H1 (cell line): ENCODE measurements around the gene PLPP4.

Experiments
- ATF2 ChIP-seq: IDR thresholded peaks from 2 replicates; pipeline ENCODE4 v1.6.1; 2012; ENCODE audit warnings: low read length, inconsistent platforms
- BCL11A ChIP-seq, 2 experiments: IDR thresholded peaks; one replicate each; pipeline ENCODE4 v1.6.1; 2011; ENCODE audit warnings: low read depth in 2 of 2, low read length in 2 of 2, mild to moderate bottlenecking in 2 of 2
- E2F6 ChIP-seq: IDR thresholded peaks from 2 replicates; pipeline ENCODE4 v1.6.1; 2012; ENCODE audit warnings: inconsistent platforms
- EP300 ChIP-seq, 2 experiments: IDR thresholded peaks; 1 replicate in 1 of 2; 2 replicates in 1 of 2; pipeline ENCODE4 v1.6.1; 2011 to 2012; ENCODE audit warnings: low read depth in 2 of 2, low read length in 2 of 2, mild to moderate bottlenecking in 2 of 2, borderline replicate concordance in 1 of 2, inconsistent platforms in 1 of 2, moderate library complexity in 1 of 2
- FOSL1 ChIP-seq: IDR thresholded peaks from 2 replicates; pipeline ENCODE4 v1.6.1; 2011; ENCODE audit warnings: mild to moderate bottlenecking, low read depth, low read length, moderate library complexity; ENCODE audit not compliant: insufficient read depth
- NRF1 ChIP-seq: IDR thresholded peaks from 2 replicates; pipeline ENCODE4 v1.6.1; 2011; ENCODE audit warnings: mild to moderate bottlenecking, low read depth, low read length, improper control_type of control experiment
- POLR2A ChIP-seq, 2 experiments: IDR thresholded peaks; 1 replicate in 1 of 2; 2 replicates in 1 of 2; pipeline ENCODE4 v1.6.1; 2011; ENCODE audit warnings: low read depth in 2 of 2, low read length in 2 of 2, mild to moderate bottlenecking in 2 of 2; ENCODE audit errors: control extremely low read depth in 1 of 2
- POU5F1 ChIP-seq: IDR thresholded peaks from 2 replicates; pipeline ENCODE4 v1.6.1; 2011; ENCODE audit warnings: low read depth, mild to moderate bottlenecking, low read length, moderate library complexity
- RNF2 ChIP-seq: fragments of 200-900, 300-1000 bp; sonication (generic); IDR thresholded peaks from 2 replicates; pipeline ENCODE4 v1.7.1; 2016; ENCODE audit warnings: borderline replicate concordance, low read depth, mild to moderate bottlenecking, antibody characterized with exemption, low read length; ENCODE audit not compliant: poor library complexity, severe bottlenecking; ENCODE audit errors: missing control alignments
- SUZ12 ChIP-seq: fragments of 200-600 bp; sonication (generic); IDR thresholded peaks from 2 replicates; pipeline ENCODE4 v1.6.1; 2012; ENCODE audit warnings: mild to moderate bottlenecking, inconsistent platforms, low read length, moderate library complexity, mixed read lengths
- TF ChIP-seq, protein P1 (sequence below), 3 experiments: IDR thresholded peaks; 1 replicate in 2 of 3; 2 replicates in 1 of 3; pipeline versions ENCODE4 v1.5.1 to v1.6.1; 2011; ENCODE audit warnings: low read length in 3 of 3, mild to moderate bottlenecking in 3 of 3, inconsistent platforms in 2 of 3, low read depth in 1 of 3, moderate library complexity in 1 of 3; ENCODE audit not compliant: insufficient read depth in 1 of 3; ENCODE audit errors: control extremely low read depth in 1 of 3
- TF ChIP-seq, protein P2 (sequence below): IDR thresholded peaks from 2 replicates; pipeline ENCODE4 v1.6.1; 2011; ENCODE audit warnings: low read length, improper control_type of control experiment

- TF ChIP-seq, protein P1, sequence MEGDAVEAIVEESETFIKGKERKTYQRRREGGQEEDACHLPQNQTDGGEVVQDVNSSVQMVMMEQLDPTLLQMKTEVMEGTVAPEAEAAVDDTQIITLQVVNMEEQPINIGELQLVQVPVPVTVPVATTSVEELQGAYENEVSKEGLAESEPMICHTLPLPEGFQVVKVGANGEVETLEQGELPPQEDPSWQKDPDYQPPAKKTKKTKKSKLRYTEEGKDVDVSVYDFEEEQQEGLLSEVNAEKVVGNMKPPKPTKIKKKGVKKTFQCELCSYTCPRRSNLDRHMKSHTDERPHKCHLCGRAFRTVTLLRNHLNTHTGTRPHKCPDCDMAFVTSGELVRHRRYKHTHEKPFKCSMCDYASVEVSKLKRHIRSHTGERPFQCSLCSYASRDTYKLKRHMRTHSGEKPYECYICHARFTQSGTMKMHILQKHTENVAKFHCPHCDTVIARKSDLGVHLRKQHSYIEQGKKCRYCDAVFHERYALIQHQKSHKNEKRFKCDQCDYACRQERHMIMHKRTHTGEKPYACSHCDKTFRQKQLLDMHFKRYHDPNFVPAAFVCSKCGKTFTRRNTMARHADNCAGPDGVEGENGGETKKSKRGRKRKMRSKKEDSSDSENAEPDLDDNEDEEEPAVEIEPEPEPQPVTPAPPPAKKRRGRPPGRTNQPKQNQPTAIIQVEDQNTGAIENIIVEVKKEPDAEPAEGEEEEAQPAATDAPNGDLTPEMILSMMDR (IDR thresholded peaks at IDR 0.05; ENCODE audit: control extremely low read depth in 1 of 3, insufficient read depth in 1 of 3, low read depth in 1 of 3, low read length in 3 of 3): no peak
- TF ChIP-seq ATF2: no peak
- no peak for TF ChIP-seq E2F6
- TF ChIP-seq, protein P2, sequence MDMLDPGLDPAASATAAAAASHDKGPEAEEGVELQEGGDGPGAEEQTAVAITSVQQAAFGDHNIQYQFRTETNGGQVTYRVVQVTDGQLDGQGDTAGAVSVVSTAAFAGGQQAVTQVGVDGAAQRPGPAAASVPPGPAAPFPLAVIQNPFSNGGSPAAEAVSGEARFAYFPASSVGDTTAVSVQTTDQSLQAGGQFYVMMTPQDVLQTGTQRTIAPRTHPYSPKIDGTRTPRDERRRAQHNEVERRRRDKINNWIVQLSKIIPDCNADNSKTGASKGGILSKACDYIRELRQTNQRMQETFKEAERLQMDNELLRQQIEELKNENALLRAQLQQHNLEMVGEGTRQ: no peak
- TF ChIP-seq NRF1: no peak
- TF ChIP-seq EP300 (IDR thresholded peaks at IDR 0.05; ENCODE audit: borderline replicate concordance in 1 of 2, low read depth in 2 of 2, low read length in 2 of 2): no peak
- no peak for TF ChIP-seq POLR2A (IDR thresholded peaks at IDR 0.05; ENCODE audit: control extremely low read depth in 1 of 2, low read depth in 2 of 2, low read length in 2 of 2)
- TF ChIP-seq POU5F1: no peak
- no peak for TF ChIP-seq FOSL1
- no peak for TF ChIP-seq RNF2
- no peak for TF ChIP-seq SUZ12
- TF ChIP-seq BCL11A (IDR thresholded peaks at IDR 0.05; ENCODE audit: low read depth in 2 of 2, low read length in 2 of 2): no peak
Observed at GRCh38 chr10:120485946-120486345, 28.9 kb downstream of the PLPP4 start.
